H1 (cell line): ENCODE measurements around the gene GTPBP1. TPM values are rescaled to one million over a fixed set of nuclear protein-coding genes. Genes with fewer than 3 reads are reported as not detected.

ENCODE experiments used
- CTCF ChIA-PET: fragments of 300-600 bp; sonication (Branson Sonifier 250); formaldehyde crosslinking; loops from one replicate; lab custom pipeline; 2021; ENCODE audit not compliant: partially characterized antibody; lab: Charles Lee
- POLR2A ChIA-PET: fragments of 300-600 bp; sonication (Branson Sonifier 250); formaldehyde crosslinking; loops from one replicate; lab custom pipeline; 2021; ENCODE audit warnings: inconsistent platforms; ENCODE audit not compliant: partially characterized antibody; lab: Charles Lee
- DNase-seq, 2 experiments: peaks; one replicate each; pipeline versions ENCODE4 v3.0.0 to v3.0.0-alpha.2; 2010 to 2022; ENCODE audit warnings: low spot score in 2 of 2, low read depth in 1 of 2, mixed read lengths in 1 of 2
- FAIRE-seq: peaks from 2 replicates; lab custom pipeline; 2011; peaks lifted over from hg19 to GRCh38; lab: Jason Lieb, UNC
- H2AFZ ChIP-seq: 2 replicates; pipeline ENCODE4 v1.8.1; 2012; ENCODE audit warnings: low read length, inconsistent platforms
- H2AK5ac ChIP-seq: 2 replicates; pipeline ENCODE4 v1.6.1; 2013; ENCODE audit warnings: low read depth, low read length
- H2BK120ac ChIP-seq: replicated peaks from 2 replicates; pipeline ENCODE3; 2013; ENCODE audit warnings: low read depth, low read length, inconsistent platforms
- H2BK12ac ChIP-seq: 2 replicates; pipeline ENCODE4 v1.6.1; 2013; ENCODE audit warnings: low read depth, low read length
- H2BK15ac ChIP-seq: 2 replicates; pipeline ENCODE4 v1.6.1; 2013; ENCODE audit warnings: low read length
- H2BK20ac ChIP-seq: 2 replicates; pipeline ENCODE4 v1.6.1; 2013; ENCODE audit warnings: low read length
- H2BK5ac ChIP-seq: 2 replicates; pipeline ENCODE4 v1.6.1; 2013; ENCODE audit warnings: low read depth, low read length
- H3K14ac ChIP-seq: 2 replicates; pipeline ENCODE4 v1.6.1; 2013; ENCODE audit warnings: inconsistent platforms; ENCODE audit not compliant: insufficient read length
- H3K18ac ChIP-seq: 2 replicates; pipeline ENCODE4 v1.6.1; 2013; ENCODE audit warnings: low read length; ENCODE audit errors: extremely low read depth
- H3K23ac ChIP-seq: 2 replicates; pipeline ENCODE4 v1.6.1; 2013; ENCODE audit warnings: inconsistent platforms; ENCODE audit not compliant: insufficient read length
- H3K23me2 ChIP-seq: 2 replicates; pipeline ENCODE4 v1.6.1; 2013; ENCODE audit warnings: low read depth, low read length
- H3K27ac ChIP-seq: 2 replicates; pipeline ENCODE4 v1.6.1; 2011; ENCODE audit warnings: low read depth, low read length, inconsistent platforms
- H3K27me3 ChIP-seq, 4 experiments: replicated peaks in 1 of 4; 1 replicate in 1 of 4; 2 replicates in 3 of 4; pipeline versions ENCODE4 v1.6.1 to v1.8.1; 2011 to 2013; ENCODE audit warnings: low read length in 3 of 4, mild to moderate bottlenecking in 3 of 4, inconsistent platforms in 2 of 4, mixed read lengths in 2 of 4, moderate library complexity in 1 of 4; ENCODE audit not compliant: control insufficient read depth in 3 of 4, insufficient read depth in 3 of 4; ENCODE audit errors: extremely low read depth in 1 of 4
- H3K36me3 ChIP-seq, 4 experiments: 2 replicates each; pipeline versions ENCODE4 v1.6.1 to v1.8.1; 2011 to 2013; ENCODE audit warnings: mild to moderate bottlenecking in 4 of 4, low read length in 3 of 4, moderate library complexity in 2 of 4, control low read depth in 1 of 4, inconsistent platforms in 1 of 4; ENCODE audit not compliant: insufficient read depth in 4 of 4, control insufficient read depth in 2 of 4
- H3K4ac ChIP-seq: replicated peaks from 2 replicates; pipeline ENCODE3; 2013; ENCODE audit warnings: low read length, low read depth, mixed read lengths, inconsistent platforms; ENCODE audit not compliant: insufficient read length
- H3K4me1 ChIP-seq, 4 experiments: replicated peaks in 1 of 4; 1 replicate in 1 of 4; 2 replicates in 3 of 4; pipeline versions ENCODE4 v1.6.1 to v1.8.1; 2011 to 2013; ENCODE audit warnings: low read length in 3 of 4, inconsistent platforms in 2 of 4, mixed read lengths in 1 of 4; ENCODE audit not compliant: insufficient read depth in 4 of 4, control insufficient read depth in 3 of 4
- H3K4me2 ChIP-seq, 2 experiments: 2 replicates each; pipeline versions ENCODE4 v1.6.1 to v1.8.1; 2011 to 2013; ENCODE audit warnings: low read depth in 2 of 2, low read length in 2 of 2, control low read depth in 1 of 2, inconsistent platforms in 1 of 2, mild to moderate bottlenecking in 1 of 2; ENCODE audit not compliant: insufficient read depth in 1 of 2
- H3K4me3 ChIP-seq, 4 experiments: fragments of 200-600, 300-600 bp in 1 of 4; sonication (generic), shearing (Covaris generic), sonication (Bioruptor Twin) in 1 of 4; 2 replicates each; pipeline versions ENCODE4 v1.5.1 to v1.8.1; 2011 to 2016; ENCODE audit warnings: low read length in 4 of 4, low read depth in 3 of 4, control low read depth in 2 of 4, inconsistent platforms in 2 of 4, mild to moderate bottlenecking in 2 of 4, mixed read lengths in 1 of 4, moderate library complexity in 1 of 4; ENCODE audit not compliant: insufficient read depth in 2 of 4; ENCODE audit errors: extremely low read depth in 1 of 4
- H3K56ac ChIP-seq: replicated peaks from 2 replicates; pipeline ENCODE3; 2013; ENCODE audit warnings: low read depth, mild to moderate bottlenecking, mixed read lengths, low read length, inconsistent platforms; ENCODE audit not compliant: insufficient read length
- H3K79me1 ChIP-seq: 2 replicates; pipeline ENCODE4 v1.6.1; 2013; ENCODE audit warnings: low read depth, low read length, control low read depth
- H3K79me2 ChIP-seq, 2 experiments: 2 replicates each; pipeline versions ENCODE4 v1.6.1 to v1.8.1; 2012 to 2013; ENCODE audit warnings: low read length in 2 of 2, mild to moderate bottlenecking in 2 of 2, inconsistent platforms in 1 of 2; ENCODE audit not compliant: insufficient read depth in 2 of 2, control insufficient read depth in 1 of 2
- H3K9ac ChIP-seq, 4 experiments: replicated peaks in 1 of 4; 1 replicate in 1 of 4; 2 replicates in 3 of 4; pipeline versions ENCODE4 v1.6.1 to v1.8.1; 2011 to 2013; ENCODE audit warnings: low read depth in 3 of 4, low read length in 3 of 4, control low read depth in 2 of 4, mild to moderate bottlenecking in 2 of 4, moderate library complexity in 2 of 4, inconsistent platforms in 1 of 4; ENCODE audit errors: extremely low read depth in 1 of 4
- H3K9me3 ChIP-seq, 2 experiments: 2 replicates each; pipeline versions ENCODE4 v1.6.1 to v1.8.1; 2012 to 2013; ENCODE audit warnings: mild to moderate bottlenecking in 2 of 2, moderate library complexity in 2 of 2, control low read depth in 1 of 2, inconsistent platforms in 1 of 2, low read depth in 1 of 2, low read length in 1 of 2, mixed read lengths in 1 of 2; ENCODE audit not compliant: insufficient read depth in 2 of 2
- H4K20me1 ChIP-seq, 2 experiments: replicated peaks in 1 of 2; 2 replicates each; pipeline versions ENCODE3 to v1.8.1; 2011 to 2013; ENCODE audit warnings: inconsistent platforms in 2 of 2, low read length in 2 of 2, mild to moderate bottlenecking in 1 of 2; ENCODE audit not compliant: insufficient read depth in 2 of 2, control insufficient read depth in 1 of 2
- H4K5ac ChIP-seq: 2 replicates; pipeline ENCODE4 v1.6.1; 2013; ENCODE audit warnings: low read length, low read depth, mixed read lengths, inconsistent platforms; ENCODE audit not compliant: insufficient read length
- H4K8ac ChIP-seq: 2 replicates; pipeline ENCODE4 v1.8.0; 2013; ENCODE audit warnings: mild to moderate bottlenecking, moderate library complexity, low read length, inconsistent platforms; ENCODE audit not compliant: insufficient read depth; ENCODE audit errors: extremely low read depth
- H4K91ac ChIP-seq: replicated peaks from 2 replicates; pipeline ENCODE3; 2013; ENCODE audit warnings: low read length, mixed read lengths, inconsistent platforms; ENCODE audit not compliant: insufficient read length
- POLR2AphosphoS5 ChIP-seq: IDR thresholded peaks from 2 replicates; pipeline ENCODE4 v1.6.1; 2011; ENCODE audit warnings: low read depth, low read length
- RNF2 ChIP-seq: fragments of 200-900, 300-1000 bp; sonication (generic); IDR thresholded peaks from 2 replicates; pipeline ENCODE4 v1.7.1; 2016; ENCODE audit warnings: borderline replicate concordance, low read depth, mild to moderate bottlenecking, antibody characterized with exemption, low read length; ENCODE audit not compliant: poor library complexity, severe bottlenecking; ENCODE audit errors: missing control alignments
- WGBS, 2 experiments: shearing (Covaris generic) in 1 of 2; methylation state at CpG; one replicate each; pipeline versions ENCODE4 v1.1.6 to v1.1.7; 2013 to 2015; ENCODE audit warnings: low lambda C conversion rate in 2 of 2, mixed read lengths in 2 of 2, inconsistent platforms in 1 of 2, low coverage in 1 of 2, missing lambda C conversion rate in 1 of 2; ENCODE audit not compliant: insufficient replicate concordance in 2 of 2, insufficient coverage in 1 of 2, insufficient read length in 1 of 2; ENCODE audit errors: extremely low coverage in 1 of 2, missing lambda C conversion rate in 1 of 2; 5-methylcytosine and 5-hydroxymethylcytosine counted together
- polyA plus RNA-seq, 7 experiments: library from polyadenylated mRNA; depleted of rRNA in 3 of 7; stranded (reverse) in 5 of 7; unstranded in 2 of 7; fragments of >200 nt in 5 of 7; fragments of 200-250 nt in 2 of 7; gene quantifications; 1 replicate in 5 of 7; 2 replicates in 1 of 7; 4 replicates in 1 of 7; pipeline versions ENCODE4 v1.2.1 to v1.2.3, GENCODE V29; 2011 to 2013; ENCODE audit warnings: missing spikeins in 2 of 7, mixed read lengths in 2 of 7
- total RNA-seq: library from RNA; stranded (reverse); fragmentation: NEBNext Ultra II Directional; extraction: Animal tissue kit (Norgen Biotek cat#: 25700); gene quantifications from 2 replicates; pipeline ENCODE4 v1.2.1, GENCODE V29; 2021

Gene GTPBP1
- total and polyA plus RNA-seq, 2 of the 8 experiments (the other 6 are each of a cell fraction or from before 2014, with no cell fraction given) = 53.1 to 91.8 TPM

DNA sequence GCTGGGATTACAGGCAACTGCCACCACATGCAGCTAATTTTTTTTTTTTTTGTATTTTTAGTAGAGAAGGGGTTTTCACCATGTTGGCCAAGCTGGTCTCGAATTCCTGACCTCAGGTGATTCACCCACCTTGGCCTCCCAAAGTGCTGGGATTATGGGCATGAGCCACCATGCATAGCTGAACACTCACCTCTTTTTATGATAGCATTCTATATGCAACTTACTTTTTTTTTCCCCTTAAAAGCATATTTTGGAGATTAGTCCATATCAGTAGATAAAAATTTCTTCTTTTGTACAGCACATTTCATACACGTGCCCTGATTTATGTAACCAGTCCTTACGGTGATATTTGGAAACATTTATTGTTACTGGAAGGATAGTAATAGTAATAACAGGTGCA, 14.6 kb downstream of the GTPBP1 start:
- H2BK15ac ChIP-seq = no peak overlapping the region
- no peak overlapping the region for H3K56ac ChIP-seq
- no peak overlapping the region for H2BK5ac ChIP-seq
- H3K14ac ChIP-seq = no peak overlapping the region
- H3K4ac ChIP-seq = no peak overlapping the region
- no peak overlapping the region for H4K5ac ChIP-seq
- H2BK20ac ChIP-seq = no peak overlapping the region
- H3K27me3 ChIP-seq = no peaks in the 10 kb centered on the region
- no peak overlapping the region for H3K9ac ChIP-seq
- H4K91ac ChIP-seq = no peak overlapping the region
- no peak overlapping the region for H2BK120ac ChIP-seq
- ChIA-PET CTCF (interaction anchor here (0.6 to 10.8 kb wide), 3 partner anchors 15 to 207 kb away, joined by 3 to 116 read pairs (median 5); no protein-coding TSS in a partner anchor), POLR2A (interaction anchor here (1.0 to 1.7 kb wide), 2 partner anchors 13 to 14 kb away, joined by 3 to 4 read pairs; partner anchors contain the start of gene GTPBP1)
- H2AK5ac ChIP-seq = no peak overlapping the region
- H3K79me1 ChIP-seq = peaks cover 6% of the 10 kb centered on the region
- no peaks in the 10 kb centered on the region for H3K23me2 ChIP-seq
- WGBS, 2 experiments = 94% methylated on average over 3 of the region's 3 CpGs; no CpG with 5 or more reads in 1 of the 2 experiments
- H3K4me3 ChIP-seq = no peak overlapping the region
- H4K20me1 ChIP-seq = peaks cover 2 to 15% of the 10 kb centered on the region in 2 experiments
- H3K9me3 ChIP-seq = no peaks in the 10 kb centered on the region
- H2AFZ ChIP-seq = no peak overlapping the region
- no peak overlapping the region for H3K23ac ChIP-seq
- H3K79me2 ChIP-seq = peaks cover 0 to 7% of the 10 kb centered on the region in 2 experiments; a peak in 1 of 4 replicates
- H3K27ac ChIP-seq = no peak overlapping the region
- no peak overlapping the region for H4K8ac ChIP-seq
- no peak overlapping the region for H3K18ac ChIP-seq
- no peaks in the 10 kb centered on the region; a peak in 2 of 7 replicates for H3K4me1 ChIP-seq
- FAIRE-seq = no peak
- no peak overlapping the region for H3K4me2 ChIP-seq
- DNase-seq = no peak
- peaks cover 5 to 71% (median 43%) of the 10 kb centered on the region in 4 experiments; a peak in 6 of 8 replicates for H3K36me3 ChIP-seq
- no peak overlapping the region for H2BK12ac ChIP-seq
- TF ChIP-seq POLR2AphosphoS5 (no peak), RNF2 (no peak)
